Colonic mucosa (tissue), 4 donors: ENCODE measurements around the gene MUSTN1. TPM values are rescaled to one million over a fixed set of nuclear protein-coding genes. Genes with fewer than 3 reads are reported as not detected.

ENCODE experiments used
- DNase-seq: peaks from one replicate; pipeline ENCODE4 v3.0.0-alpha.2; 2020
- H3K27ac ChIP-seq: fragments of 200-600 bp; one replicate; pipeline ENCODE4 v1.8.0; 2021
- H3K27me3 ChIP-seq: fragments of 200-600 bp; one replicate; pipeline ENCODE4 v1.8.0; 2021
- H3K36me3 ChIP-seq: fragments of 200-600 bp; one replicate; pipeline ENCODE4 v1.8.0; 2021
- H3K4me1 ChIP-seq: fragments of 200-600 bp; one replicate; pipeline ENCODE4 v1.8.0; 2021; ENCODE audit warnings: mild to moderate bottlenecking
- H3K4me3 ChIP-seq: fragments of 200-600 bp; one replicate; pipeline ENCODE4 v1.8.0; 2021
- H3K9ac ChIP-seq, 2 donors: one replicate each; pipeline ENCODE4 v1.7.0; 2013; ENCODE audit warnings: control low read depth in 2 of 2, low read depth in 2 of 2, low read length in 2 of 2
- H3K9me3 ChIP-seq: fragments of 200-600 bp; one replicate; pipeline ENCODE4 v1.8.0; 2021
- CTCF ChIP-seq: fragments of 200-600 bp; IDR thresholded peaks from one replicate; pipeline ENCODE4 v1.8.0; 2022; ENCODE audit warnings: antibody characterized with exemption, mild to moderate bottlenecking
- intact Hi-C: fragments of 100-400 bp; cut with DNase I; formaldehyde crosslinking; loops from one replicate; pipeline ENCODE4 v1.14.1; 2022
- total RNA-seq, 2 donors: library from RNA; stranded (reverse); fragmentation: NEBNext Ultra II Directional in 1 of 2; extraction: Animal tissue kit (Norgen Biotek cat#: 25700) in 1 of 2; gene quantifications; one replicate each; pipeline ENCODE4 v1.2.1, GENCODE V29; 2021
- donor health status: healthy.
- donor health status: DM: no; HTN: no; CAD: no.
- donor health status: DM: no; HTN: no; CAD: no.

Gene MUSTN1
- total RNA-seq, 2 donors from 2014 or later: 1.5 to 3.2 TPM

GRCh38 chr3:52816654-52817053 lies 18.2 kb downstream of the MUSTN1 start:
- no peaks in the 10 kb centered on the region for H3K27me3 ChIP-seq
- H3K9me3 ChIP-seq: no peaks in the 10 kb centered on the region
- H3K27ac ChIP-seq: no peak overlapping the region
- no peaks in the 10 kb centered on the region for H3K36me3 ChIP-seq
- no peaks in the 10 kb centered on the region for H3K4me1 ChIP-seq
- no peak for TF ChIP-seq CTCF
- no peak overlapping the region for H3K9ac ChIP-seq
- no peak overlapping the region for H3K4me3 ChIP-seq
- DNase-seq: no peak
- intact Hi-C loops: no loop called here

DNA sequence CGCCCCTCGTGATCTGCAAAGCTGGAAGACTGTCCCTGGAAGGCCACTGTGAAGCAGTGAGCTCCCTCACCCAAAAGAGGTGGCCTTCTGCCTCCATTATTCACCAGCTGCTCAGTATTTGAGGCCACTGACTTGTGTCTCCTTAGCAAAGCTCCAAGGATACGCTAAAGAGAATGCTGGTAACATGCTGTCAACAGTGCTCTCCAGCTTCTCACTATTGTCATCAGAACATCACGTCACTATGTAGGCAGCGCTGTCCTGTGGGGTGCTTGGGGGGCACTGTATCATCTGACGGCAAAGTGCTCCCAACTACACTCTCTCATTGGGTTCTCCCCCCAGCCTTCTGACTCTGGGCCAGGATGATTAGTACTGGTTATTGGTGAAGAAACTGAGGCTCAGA lies 18.6 kb downstream of the MUSTN1 start:
- H3K9ac ChIP-seq: no peak overlapping the region
- no peak for TF ChIP-seq CTCF
- intact Hi-C loops: no loop called here
- no peaks in the 10 kb centered on the region for H3K36me3 ChIP-seq
- H3K9me3 ChIP-seq: no peaks in the 10 kb centered on the region
- no peak overlapping the region for H3K4me3 ChIP-seq
- no peaks in the 10 kb centered on the region for H3K27me3 ChIP-seq
- no peaks in the 10 kb centered on the region for H3K4me1 ChIP-seq
- DNase-seq: no peak
- H3K27ac ChIP-seq: no peak overlapping the region

- DNase-seq: no peak
- Histone ChIP-seq H3K4me1 (no peaks in the 10 kb centered on the region), H3K4me3 (no peak overlapping the region), H3K27me3 (no peaks in the 10 kb centered on the region), H3K36me3 (no peaks in the 10 kb centered on the region), H3K27ac (no peak overlapping the region), H3K9me3 (no peaks in the 10 kb centered on the region), H3K9ac (no peak overlapping the region)
- TF ChIP-seq CTCF: no peak
- intact Hi-C loops: no loop called here
Observed at GRCh38 chr3:52813810-52814209, 21.0 kb downstream of the MUSTN1 start.

- TF ChIP-seq CTCF: no peak
- Histone ChIP-seq H3K4me1 (no peaks in the 10 kb centered on the region), H3K4me3 (no peak overlapping the region), H3K9me3 (no peaks in the 10 kb centered on the region), H3K36me3 (no peaks in the 10 kb centered on the region), H3K27ac (no peak overlapping the region), H3K27me3 (no peaks in the 10 kb centered on the region), H3K9ac (no peak overlapping the region)
- DNase-seq: no peak
- intact Hi-C loops: no loop called here
Observed at GRCh38 chr3:52811452-52812011, 23.3 kb downstream of the MUSTN1 start.

- no peak for DNase-seq
- no peak for TF ChIP-seq CTCF
- H3K9me3 ChIP-seq: no peaks in the 10 kb centered on the region
- no peaks in the 10 kb centered on the region for H3K36me3 ChIP-seq
- H3K27me3 ChIP-seq: no peaks in the 10 kb centered on the region
- no peak overlapping the region for H3K4me3 ChIP-seq
- no peak overlapping the region for H3K27ac ChIP-seq
- H3K4me1 ChIP-seq: no peaks in the 10 kb centered on the region
- intact Hi-C loops: no loop called here
- no peak overlapping the region for H3K9ac ChIP-seq
Observed at GRCh38 chr3:52810923-52811322, 23.9 kb downstream of the MUSTN1 start.
